ENCODE results near the gene GIN1.

DNA sequence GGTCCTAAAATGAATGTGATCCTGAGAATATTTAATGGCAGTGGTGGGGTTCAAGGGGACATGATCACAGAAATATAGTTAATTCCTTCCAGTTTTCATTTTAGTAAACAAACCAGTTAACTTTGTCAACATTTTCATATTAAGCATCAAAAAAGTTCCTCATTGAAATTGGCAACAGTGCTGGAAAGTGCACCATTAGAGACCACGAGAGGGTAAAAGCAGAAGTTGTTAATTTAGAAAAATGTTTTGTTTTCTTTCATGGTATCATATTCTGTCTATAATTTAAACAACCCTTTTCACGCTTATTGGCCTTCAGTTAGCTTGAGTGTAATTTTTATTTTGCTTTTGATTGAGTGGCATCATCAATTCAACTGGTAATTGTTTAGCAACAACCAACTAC, 11.9 kb downstream of the GIN1 start:
- TF ChIP-seq, protein P1, sequence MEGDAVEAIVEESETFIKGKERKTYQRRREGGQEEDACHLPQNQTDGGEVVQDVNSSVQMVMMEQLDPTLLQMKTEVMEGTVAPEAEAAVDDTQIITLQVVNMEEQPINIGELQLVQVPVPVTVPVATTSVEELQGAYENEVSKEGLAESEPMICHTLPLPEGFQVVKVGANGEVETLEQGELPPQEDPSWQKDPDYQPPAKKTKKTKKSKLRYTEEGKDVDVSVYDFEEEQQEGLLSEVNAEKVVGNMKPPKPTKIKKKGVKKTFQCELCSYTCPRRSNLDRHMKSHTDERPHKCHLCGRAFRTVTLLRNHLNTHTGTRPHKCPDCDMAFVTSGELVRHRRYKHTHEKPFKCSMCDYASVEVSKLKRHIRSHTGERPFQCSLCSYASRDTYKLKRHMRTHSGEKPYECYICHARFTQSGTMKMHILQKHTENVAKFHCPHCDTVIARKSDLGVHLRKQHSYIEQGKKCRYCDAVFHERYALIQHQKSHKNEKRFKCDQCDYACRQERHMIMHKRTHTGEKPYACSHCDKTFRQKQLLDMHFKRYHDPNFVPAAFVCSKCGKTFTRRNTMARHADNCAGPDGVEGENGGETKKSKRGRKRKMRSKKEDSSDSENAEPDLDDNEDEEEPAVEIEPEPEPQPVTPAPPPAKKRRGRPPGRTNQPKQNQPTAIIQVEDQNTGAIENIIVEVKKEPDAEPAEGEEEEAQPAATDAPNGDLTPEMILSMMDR (conservative IDR thresholded peaks at IDR 0.05; ENCODE audit: low read depth, low read length), result no peak
- no peak for TF ChIP-seq POLR2A (IDR thresholded peaks at IDR 0.05; ENCODE audit: low read depth, low read length)
- no peak for TF ChIP-seq CEBPB (IDR thresholded peaks at IDR 0.05; ENCODE audit: low read depth, low read length)
- no peak for TF ChIP-seq RCOR1 (IDR thresholded peaks at IDR 0.05; ENCODE audit: insufficient replicate concordance, low read length)
- TF ChIP-seq RAD21 (IDR thresholded peaks at IDR 0.05; ENCODE audit: low read length), result no peak
- TF ChIP-seq MAFK (IDR thresholded peaks at IDR 0.05; ENCODE audit: low read depth, low read length), result no peak
- TF ChIP-seq MXI1 (IDR thresholded peaks at IDR 0.05; ENCODE audit: borderline replicate concordance, low read depth, low read length), result no peak
- no peak for TF ChIP-seq CHD1 (IDR thresholded peaks at IDR 0.05; ENCODE audit: low read depth, low read length)
- TF ChIP-seq, protein P2, sequence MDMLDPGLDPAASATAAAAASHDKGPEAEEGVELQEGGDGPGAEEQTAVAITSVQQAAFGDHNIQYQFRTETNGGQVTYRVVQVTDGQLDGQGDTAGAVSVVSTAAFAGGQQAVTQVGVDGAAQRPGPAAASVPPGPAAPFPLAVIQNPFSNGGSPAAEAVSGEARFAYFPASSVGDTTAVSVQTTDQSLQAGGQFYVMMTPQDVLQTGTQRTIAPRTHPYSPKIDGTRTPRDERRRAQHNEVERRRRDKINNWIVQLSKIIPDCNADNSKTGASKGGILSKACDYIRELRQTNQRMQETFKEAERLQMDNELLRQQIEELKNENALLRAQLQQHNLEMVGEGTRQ (IDR thresholded peaks at IDR 0.05; ENCODE audit: low read depth, low read length), result no peak
- no peak for TF ChIP-seq RFX5 (IDR thresholded peaks at IDR 0.05; ENCODE audit: low read depth, low read length)
- no peak for TF ChIP-seq BHLHE40 (IDR thresholded peaks at IDR 0.05; ENCODE audit: low read depth, low read length)
- TF ChIP-seq, protein P3, sequence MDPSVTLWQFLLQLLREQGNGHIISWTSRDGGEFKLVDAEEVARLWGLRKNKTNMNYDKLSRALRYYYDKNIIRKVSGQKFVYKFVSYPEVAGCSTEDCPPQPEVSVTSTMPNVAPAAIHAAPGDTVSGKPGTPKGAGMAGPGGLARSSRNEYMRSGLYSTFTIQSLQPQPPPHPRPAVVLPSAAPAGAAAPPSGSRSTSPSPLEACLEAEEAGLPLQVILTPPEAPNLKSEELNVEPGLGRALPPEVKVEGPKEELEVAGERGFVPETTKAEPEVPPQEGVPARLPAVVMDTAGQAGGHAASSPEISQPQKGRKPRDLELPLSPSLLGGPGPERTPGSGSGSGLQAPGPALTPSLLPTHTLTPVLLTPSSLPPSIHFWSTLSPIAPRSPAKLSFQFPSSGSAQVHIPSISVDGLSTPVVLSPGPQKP (IDR thresholded peaks at IDR 0.05; ENCODE audit: borderline replicate concordance, low read depth, low read length), result no peak
- no peak for TF ChIP-seq FOS (IDR thresholded peaks at IDR 0.05; ENCODE audit: low read depth, low read length)
- no peak for TF ChIP-seq SMC3 (IDR thresholded peaks at IDR 0.05; ENCODE audit: low read depth, low read length)

Data from IMR-90 (cell line).